GM13977 (cell line): Measurements from ENCODE around the gene CHAF1A.

Source experiments
- DNase-seq: peaks from one replicate; pipeline ENCODE4 v3.0.0; 2012; ENCODE audit warnings: low spot score
- CTCF ChIP-seq: IDR thresholded peaks from 2 replicates; pipeline ENCODE4 v1.5.1; 2012; ENCODE audit warnings: mild to moderate bottlenecking, control low read depth; ENCODE audit not compliant: insufficient read depth; ENCODE audit errors: extremely low read depth, missing control alignments
- in situ Hi-C: fragments of 300-500 bp; cut with MboI; formaldehyde crosslinking; loops from one replicate; pipeline ENCODE4 v1.12.0; 2022; ENCODE audit warnings: low sequenced_read_pairs, low pct_unique_long_range_greater_than_20kb, mixed read lengths, inconsistent platforms; ENCODE audit not compliant: unreplicated experiment

The CHAF1A gene

DNA sequence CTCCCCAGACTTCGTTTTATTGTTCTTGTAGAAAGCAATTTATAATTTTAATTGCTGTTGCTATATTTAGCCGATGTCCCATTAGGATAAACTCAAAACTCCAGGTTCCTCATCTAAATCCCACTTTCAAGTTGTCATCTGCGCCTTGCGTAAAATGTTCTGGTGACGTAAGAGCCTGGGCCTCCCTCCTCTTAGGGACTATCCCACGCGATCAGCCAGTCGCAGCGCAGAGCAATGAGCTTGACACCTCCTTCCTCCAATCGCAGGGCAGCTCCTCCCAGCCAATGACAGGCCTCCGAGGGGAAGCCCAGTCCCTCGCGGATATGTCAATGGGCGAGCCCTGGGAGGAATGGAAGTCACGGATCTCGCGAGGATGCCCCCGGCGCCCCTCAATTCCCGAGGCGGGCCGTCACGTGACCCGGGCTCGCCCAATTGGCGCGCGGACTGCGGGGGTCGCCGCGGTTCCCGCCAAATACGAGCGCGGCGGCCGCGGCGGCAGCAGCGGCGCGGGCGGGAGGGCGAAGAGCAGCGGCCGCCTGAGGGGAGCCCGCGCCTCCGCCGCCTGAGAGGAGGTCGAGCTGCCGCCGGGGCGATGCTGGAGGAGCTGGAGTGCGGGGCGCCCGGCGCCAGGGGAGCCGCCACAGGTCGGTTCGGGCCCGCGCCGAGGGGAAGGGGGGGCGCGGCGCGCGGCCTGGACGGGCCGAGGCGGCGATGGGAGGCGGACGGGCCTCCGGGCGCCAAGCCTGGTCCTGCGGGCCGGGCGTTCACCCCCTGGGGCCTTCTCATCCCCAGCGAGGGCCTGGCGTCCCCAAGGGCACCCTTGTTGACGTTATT is at the start of gene CHAF1A:
Gene CHAF1A (plus strand): TSS at position 470 of the 834 bp plus-strand sequence. CDS start 123 bp downstream, at position 593.
- peak; percentile 100 for DNase-seq
- no peak for TF ChIP-seq CTCF
- in situ Hi-C loops = no loop called here

DNA sequence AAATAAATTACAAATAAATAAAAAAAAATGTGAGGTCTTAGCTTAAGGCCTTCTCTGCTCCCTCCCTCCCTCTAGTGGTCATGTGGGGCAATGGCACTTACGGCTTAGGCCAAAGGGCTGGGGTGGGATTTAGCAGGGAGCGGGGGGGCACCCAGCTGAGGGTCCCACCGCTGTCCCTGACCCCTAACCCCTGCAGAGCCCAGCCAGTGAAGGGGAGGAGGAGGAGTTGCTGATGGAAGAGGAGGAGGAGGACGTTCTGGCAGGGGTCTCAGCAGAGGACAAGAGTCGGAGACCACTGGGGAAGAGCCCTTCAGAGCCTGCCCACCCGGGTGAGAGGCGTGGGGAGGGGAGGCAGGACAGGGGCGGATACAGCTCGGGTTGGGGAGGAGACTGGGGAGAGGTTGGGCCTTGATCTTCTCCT is 49.7 kb upstream of the CHAF1A start:
- DNase-seq = peak; percentile 79
- in situ Hi-C loops = loop anchor here (10.0 kb wide), 1 partner anchor 78 kb away; the partner anchor contains the start of gene SHD
- peak; percentile 87 for TF ChIP-seq CTCF

DNA sequence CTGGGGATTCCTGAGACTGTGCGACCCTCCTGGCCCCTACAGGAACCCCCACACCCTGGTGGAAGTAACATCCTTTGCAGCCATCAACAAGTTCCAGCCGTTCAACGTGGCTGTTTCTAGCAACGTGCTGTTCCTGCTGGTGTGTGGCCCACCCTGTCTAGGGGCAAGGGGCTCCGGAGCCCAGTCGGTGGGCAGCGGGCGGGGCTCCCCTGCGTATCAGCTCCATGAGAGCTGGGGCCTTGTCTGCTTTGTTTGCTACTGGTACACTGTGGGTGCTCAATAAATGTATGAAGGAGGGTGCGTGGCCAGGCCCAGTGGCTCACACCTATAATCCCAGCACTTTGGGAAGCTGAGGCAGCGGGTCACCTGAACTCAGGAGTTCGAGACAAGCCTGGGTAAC is 48.2 kb upstream of the CHAF1A start:
- no peak for TF ChIP-seq CTCF
- in situ Hi-C loops = loop anchor here (10.0 kb wide), 1 partner anchor 79 kb away; the partner anchor contains the start of gene SHD
- no peak for DNase-seq

- in situ Hi-C loops = loop anchor here (10.0 kb wide), 1 partner anchor 80 kb away; the partner anchor contains the start of gene SHD
- TF ChIP-seq CTCF = no peak
- no peak for DNase-seq
These were observed 47.5 kb upstream of the CHAF1A start for GRCh38 chr19:4354897-4355296.

GRCh38 chr19:4357095-4357797 is 45.2 kb upstream of the CHAF1A start:
- in situ Hi-C loops = loop anchor here (10.0 kb wide), 1 partner anchor 82 kb away; the partner anchor contains the start of gene SHD
- TF ChIP-seq CTCF = no peak
- DNase-seq = no peak

- TF ChIP-seq CTCF = no peak
- in situ Hi-C loops = loop anchor here (10.0 kb wide), 1 partner anchor 83 kb away; the partner anchor contains the start of gene SHD
- no peak for DNase-seq
These were observed 44.5 kb upstream of the CHAF1A start for GRCh38 chr19:4357921-4358326.
